Stomach (tissue), 4 donors: Measurements from ENCODE around the gene TAPBPL.

Source experiments
- POLR2A ChIP-seq, 4 donors: fragments of 450-650 bp; IDR thresholded peaks; one replicate each; pipeline ENCODE4 v1.6.1; 2016; ENCODE audit warnings: antibody characterized with exemption in 4 of 4, control low read depth in 2 of 4, mild to moderate bottlenecking in 1 of 4, moderate library complexity in 1 of 4
- TF ChIP-seq, protein P1 (sequence below), 7 experiments: fragments of 450-650 bp in 4 of 7; fragments of 200-600 bp in 3 of 7; sonication (generic) in 3 of 7; IDR thresholded peaks; one replicate each; pipeline ENCODE4 v1.5.1; 2016 to 2019; ENCODE audit warnings: antibody characterized with exemption in 7 of 7, control low read depth in 2 of 7, mild to moderate bottlenecking in 1 of 7

DNA sequence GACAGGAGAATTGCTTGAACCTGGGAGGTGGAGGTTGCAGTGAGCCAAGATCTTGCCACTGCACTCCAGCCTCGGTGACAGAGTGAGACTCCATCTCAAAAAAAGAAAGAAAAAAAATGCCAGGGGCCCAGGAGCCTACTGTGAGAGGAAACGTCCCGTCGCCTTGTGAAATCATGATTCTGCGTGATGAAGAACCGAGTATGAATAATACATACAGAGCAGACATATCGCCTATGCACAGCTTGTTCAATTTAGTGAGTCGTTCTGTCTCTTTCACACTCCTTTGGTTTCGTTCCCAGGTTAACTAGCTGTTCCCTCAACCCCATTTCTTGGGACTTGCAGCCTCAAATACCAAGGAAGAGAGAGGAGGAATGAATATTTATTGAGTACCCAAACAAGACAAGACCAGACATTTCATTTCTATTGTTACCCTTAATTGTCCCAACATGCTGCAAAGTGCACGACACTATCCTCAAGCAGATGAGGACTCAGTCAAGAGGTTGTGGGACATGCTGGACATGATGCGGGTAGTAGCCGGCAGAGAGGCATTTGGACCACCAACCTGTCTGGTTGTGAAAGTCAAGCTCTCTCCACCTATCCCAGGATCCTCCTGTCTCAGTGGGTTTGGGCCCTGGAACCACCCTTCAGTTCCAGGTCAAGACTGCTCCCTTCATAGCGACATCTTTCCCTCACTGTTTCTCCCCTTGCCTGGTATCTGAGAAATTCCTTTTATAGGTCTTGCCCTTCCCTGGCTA is 15.7 kb upstream of the TAPBPL start:
- TF ChIP-seq, protein P1, sequence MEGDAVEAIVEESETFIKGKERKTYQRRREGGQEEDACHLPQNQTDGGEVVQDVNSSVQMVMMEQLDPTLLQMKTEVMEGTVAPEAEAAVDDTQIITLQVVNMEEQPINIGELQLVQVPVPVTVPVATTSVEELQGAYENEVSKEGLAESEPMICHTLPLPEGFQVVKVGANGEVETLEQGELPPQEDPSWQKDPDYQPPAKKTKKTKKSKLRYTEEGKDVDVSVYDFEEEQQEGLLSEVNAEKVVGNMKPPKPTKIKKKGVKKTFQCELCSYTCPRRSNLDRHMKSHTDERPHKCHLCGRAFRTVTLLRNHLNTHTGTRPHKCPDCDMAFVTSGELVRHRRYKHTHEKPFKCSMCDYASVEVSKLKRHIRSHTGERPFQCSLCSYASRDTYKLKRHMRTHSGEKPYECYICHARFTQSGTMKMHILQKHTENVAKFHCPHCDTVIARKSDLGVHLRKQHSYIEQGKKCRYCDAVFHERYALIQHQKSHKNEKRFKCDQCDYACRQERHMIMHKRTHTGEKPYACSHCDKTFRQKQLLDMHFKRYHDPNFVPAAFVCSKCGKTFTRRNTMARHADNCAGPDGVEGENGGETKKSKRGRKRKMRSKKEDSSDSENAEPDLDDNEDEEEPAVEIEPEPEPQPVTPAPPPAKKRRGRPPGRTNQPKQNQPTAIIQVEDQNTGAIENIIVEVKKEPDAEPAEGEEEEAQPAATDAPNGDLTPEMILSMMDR (IDR thresholded peaks at IDR 0.05), result no peak
- no peak for TF ChIP-seq POLR2A (IDR thresholded peaks at IDR 0.05)
